Stimulated activated CD4-positive, alpha-beta T cell treated with anti-CD3 and anti-CD28 coated beads, Interleukin-4, amount 100 ng/mL, for 24 hours (primary cell): Measurements from ENCODE around the gene PRDX3.
"Not testable (repeated sequence)": the region's sequence is repeated elsewhere in the genome, so short reads cannot be mapped to it uniquely, and the experiment has no call there.

Experiments used
- DNase-seq: peaks from one replicate; pipeline ENCODE4 v3.0.0-alpha.2; 2020

Gene PRDX3

DNA sequence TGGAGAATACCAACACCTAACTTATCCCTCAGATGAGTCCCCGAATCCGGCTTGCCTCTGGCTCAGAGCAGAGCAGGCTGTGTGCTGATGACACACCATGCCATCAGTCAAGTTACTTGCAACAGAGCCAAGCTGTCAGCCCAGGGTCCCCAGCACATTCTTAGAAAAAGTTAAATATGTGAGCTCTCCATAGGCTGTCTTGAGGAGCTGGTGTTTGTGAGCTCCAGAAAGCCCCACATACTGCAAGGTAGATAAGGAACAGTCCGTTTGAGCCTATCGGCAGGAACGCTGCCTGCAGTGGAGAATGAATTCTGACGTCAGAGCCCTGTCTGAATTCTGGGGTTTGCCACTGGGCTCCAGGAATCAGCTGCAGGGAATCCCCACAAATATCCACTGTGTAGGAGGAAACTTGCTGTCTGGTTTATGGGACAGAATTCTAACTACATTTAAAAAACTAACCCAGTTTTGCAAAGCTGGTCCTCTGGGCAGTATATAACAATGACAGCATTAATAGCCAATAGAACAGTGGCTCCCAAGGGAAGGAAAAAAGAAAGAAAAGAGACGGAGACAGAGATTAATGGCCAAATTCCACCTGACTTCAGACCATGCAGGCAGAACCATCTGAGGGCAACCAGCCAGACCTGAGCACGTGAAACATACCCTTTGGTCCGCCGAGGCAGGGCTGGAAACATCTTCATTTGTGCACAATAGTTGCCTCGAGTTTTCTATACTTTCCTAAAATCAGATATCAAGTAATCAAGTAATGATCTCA lies 16.7 kb downstream of the PRDX3 start:
- no peak for DNase-seq

DNA sequence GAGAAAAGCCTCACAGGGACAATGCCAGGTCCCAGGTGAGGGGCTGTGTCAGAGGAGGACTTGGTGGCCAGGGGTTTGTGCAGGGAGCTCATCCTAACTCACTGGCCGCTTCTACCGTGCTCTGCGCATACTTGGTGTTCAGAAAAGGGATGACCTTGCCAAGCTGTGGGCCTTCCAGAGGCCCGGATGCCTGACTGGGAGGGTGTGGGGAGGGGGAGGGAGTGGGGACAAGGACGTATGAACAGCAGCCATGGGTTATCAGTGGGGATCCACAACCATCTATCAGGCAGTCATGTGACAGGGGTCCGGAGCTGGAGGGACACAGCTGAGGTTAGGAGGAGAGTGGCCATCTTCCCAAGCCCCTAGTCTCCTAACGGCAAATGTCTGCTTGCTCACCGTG lies 19.3 kb downstream of the PRDX3 start:
- no peak for DNase-seq

DNA sequence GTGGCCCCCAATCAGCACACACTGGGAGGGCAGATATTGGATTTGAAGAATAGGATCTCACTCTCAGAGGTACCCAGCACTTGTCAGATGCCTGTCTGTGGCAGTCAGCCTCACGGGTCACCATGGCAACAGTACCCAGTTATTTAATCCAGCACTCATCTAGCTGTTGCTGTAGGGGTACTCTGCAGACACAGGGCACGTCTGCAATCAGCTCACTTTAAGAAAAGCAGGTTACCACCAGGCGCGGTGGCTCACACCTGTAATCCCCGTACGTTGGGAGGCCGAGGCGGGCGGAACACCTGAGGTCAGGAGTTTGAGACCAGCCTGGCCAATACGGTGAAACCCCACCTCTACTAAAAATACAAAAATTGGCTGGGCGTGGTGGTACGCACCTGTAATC lies 25.0 kb downstream of the PRDX3 start:
- DNase-seq = no peak

DNA sequence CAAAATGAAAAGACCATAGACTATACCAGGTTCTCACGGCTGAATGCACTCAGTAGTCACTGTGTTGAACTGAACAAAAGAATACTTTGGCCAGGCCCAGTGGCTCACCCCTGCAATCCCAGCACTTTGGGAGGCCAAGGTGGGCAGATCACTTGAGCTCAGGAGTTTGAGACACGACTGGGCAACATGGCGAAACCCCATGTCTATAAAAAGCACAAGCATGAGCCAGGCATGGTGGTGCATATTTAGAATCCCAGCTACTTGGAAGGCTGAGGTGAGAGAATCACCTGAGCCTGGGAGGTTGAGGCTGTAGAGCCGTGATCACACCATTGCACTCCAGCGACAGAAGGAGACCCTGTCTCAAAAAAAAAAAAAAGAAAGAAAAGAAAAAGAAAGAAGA lies 25.6 kb downstream of the PRDX3 start:
- no peak for DNase-seq

DNA sequence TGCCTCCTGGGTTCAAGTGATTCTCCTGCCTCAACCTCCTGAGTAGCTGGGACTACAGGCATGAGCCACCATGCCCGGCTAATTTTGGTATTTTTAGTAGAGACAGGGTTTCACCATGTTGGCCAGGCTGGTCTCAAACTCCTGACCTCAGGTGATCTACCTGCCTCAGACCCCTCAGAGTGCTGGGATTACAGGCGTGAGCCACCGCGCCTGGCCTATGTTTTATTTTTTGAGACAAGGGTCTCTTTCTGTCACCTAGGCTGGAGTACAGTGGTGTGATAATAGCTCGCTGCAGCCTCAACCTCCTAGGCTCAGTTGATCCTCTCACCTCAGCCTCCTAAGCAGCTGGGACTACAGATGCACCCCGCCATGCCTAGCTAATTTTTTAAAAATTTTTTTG lies 27.0 kb downstream of the PRDX3 start:
- DNase-seq = not testable (repeated sequence)

DNA sequence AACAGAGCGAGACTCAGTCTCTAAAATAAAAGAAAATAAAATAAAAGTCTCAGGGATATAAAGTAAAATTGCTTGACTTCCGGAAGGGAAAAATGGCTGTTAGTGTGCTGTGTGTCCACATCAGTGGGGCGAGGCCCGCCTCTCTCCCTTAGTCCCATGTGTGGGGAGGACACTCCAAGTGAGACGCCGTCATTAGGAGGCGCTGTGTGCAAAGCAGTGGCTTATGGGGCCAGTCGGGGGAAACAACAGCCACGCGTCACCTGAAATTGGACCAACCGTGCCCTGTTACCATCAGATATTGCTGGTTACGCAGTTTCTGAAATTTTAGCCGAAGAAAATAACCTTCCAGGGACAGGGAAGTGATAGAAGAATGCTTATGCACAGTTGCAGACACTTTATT lies 28.9 kb downstream of the PRDX3 start:
- DNase-seq = no peak

DNA sequence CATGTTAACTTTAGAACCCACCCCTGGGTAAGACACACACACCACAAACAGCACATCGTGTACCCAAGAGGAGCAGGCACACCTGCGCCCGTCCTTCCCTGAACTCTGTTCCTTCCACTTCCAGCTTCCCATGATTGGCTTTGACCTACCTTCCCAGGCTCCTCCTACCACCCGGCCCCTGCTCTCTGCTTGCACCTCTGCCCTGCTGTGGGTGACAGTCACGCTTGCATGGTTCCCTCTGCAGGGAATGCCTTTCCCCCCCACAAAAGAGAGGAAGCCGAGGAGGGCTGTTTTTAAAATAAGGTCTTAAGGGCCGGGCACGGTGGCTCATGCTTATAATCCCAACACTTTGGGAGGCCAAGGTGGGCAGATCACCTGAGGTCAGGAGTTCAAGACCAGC lies 29.5 kb downstream of the PRDX3 start:
- no peak for DNase-seq

DNA sequence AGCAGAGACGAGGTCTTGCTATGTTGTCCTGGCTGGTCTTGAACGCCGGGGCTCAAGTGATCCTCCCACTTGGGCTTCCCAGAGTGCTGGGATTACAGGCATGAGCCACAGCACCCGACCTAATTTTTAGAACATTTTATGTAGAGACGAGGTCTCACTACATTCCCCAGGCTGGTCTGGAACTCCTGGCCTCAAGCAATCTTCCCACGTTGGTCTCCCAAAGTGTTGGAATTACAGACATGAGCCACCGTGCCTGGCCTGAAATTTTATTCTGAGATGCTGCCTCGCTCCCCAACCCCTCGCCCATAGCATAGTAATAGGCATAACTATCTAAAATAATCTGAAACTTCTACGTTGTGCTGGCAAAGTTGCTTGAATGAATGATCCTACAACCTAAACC lies 35.0 kb downstream of the PRDX3 start:
- DNase-seq = no peak

DNA sequence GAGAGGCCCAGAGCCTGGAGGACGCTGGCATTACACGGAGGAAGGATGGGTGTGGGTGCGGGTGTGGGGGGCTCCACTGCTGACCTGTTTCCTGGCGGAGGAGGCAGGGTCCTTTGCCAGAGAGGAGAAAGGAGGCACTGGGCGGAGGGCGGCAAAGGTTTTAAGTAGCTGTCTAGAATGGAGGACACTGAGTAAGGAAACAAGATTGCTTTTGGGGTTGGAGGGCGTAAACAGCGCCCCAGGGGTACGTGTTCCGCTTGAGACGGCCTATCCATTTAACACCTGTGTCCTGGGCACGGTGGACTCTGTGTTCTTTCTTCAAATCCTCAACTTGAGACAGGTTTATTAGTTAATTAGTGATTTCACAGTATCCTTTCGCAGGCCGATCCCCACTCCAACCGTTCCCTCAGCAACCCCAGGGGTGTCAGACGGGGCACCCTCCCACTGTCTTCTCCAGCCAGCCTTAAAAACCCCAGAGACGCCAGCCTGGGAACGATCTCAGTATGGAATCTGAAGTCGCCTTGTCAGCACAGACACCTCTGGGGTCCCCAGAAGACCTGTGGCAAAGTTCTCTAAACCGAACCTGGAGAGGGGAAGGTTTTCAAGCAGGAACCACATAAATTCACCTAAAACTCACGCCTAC lies 37.9 kb downstream of the PRDX3 start:
- no peak for DNase-seq

DNA sequence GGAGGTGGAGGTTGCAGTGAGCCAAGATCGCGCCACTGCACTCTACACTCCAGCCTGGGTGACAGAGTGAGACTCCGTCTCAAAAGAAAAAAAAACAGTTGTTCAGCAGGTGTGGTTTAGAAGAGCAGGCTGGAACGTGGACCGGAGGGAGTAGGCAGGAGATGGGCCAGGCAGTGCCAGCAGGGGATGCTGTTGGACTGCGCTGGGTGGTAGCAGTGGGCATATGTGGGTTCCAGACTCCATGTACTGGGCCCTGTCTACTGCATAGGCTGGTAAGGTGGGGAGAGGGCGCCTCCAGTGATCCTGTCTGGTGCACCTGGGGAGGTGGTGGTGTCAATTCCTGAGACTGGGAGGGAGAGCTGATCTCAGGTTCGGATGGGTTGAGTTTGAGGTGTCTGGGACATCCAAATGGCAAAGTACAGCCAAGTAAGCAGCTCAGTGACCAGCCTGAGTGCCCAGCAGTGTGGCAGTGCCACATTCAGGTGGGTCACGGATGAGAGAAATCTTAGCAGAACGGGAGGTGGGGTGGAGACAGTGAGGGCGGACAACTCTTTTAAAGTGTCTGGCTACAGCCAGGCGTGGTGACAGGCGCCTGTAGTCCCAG lies 39.0 kb downstream of the PRDX3 start:
- peak; percentile 46 for DNase-seq

DNA sequence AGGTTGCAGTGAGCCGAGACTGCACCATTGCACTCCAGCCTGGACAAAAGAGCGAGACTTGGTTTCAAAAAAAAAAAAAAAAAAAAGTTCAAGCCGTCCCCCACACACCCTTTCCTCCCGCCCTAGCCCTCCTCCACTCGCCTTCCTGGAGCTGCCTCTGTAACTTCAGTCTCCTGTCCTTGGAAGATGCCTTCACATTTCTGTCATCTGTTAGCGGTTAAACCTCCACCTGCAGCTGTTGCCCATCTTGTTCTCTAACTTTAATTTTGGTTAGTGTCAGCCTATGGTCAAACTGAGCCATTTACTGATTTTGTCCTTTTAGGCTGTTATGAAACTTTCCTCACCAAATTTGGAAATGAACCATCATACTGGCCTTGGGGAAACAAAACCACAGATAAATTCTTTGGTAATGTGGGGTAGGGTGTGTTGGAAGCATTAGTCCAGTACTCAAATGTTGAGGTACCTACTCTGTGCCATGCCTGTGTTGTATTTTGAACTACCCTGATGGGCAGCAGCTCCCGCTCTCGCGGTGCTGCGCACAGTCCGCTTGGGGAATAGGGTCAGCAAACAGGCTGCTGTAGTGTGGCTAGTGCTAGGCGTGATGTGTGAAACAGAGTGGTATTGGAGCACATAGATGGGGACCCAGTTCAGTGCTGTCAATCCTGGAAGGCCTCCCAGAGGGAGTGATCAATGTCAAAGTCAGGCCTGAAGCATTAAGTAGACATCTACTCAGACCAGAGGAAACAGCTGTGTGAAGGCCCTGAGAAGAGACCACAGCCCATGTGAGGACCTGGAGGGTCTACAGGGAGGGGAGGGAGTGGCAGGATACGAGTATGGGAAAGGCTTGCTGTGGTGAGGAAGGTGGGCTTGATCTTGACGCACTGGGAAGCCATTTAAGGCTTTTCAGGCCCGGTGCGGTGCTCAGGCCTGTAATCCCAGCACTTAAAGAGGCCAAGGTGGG lies 40.0 kb downstream of the PRDX3 start:
- no peak for DNase-seq

DNA sequence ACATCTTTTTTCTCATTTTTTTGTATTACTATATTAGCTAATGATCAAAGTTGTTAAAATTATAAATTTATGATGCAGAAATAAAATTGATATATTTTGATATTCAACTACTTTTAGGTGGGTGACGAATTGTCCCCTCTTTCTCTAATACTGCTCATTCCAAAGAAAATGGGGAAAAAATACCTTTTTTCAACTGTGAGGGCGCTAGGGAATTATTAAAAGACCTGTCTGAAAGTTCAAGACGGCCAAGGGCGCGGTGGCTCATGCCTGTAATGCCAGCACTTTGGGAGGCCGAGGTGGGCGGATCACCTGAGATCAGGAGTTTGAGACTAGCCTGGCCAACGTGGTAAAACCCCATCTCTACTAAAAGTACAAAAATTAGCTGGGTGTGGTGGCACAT lies 40.7 kb downstream of the PRDX3 start:
- DNase-seq = not testable (repeated sequence)

DNA sequence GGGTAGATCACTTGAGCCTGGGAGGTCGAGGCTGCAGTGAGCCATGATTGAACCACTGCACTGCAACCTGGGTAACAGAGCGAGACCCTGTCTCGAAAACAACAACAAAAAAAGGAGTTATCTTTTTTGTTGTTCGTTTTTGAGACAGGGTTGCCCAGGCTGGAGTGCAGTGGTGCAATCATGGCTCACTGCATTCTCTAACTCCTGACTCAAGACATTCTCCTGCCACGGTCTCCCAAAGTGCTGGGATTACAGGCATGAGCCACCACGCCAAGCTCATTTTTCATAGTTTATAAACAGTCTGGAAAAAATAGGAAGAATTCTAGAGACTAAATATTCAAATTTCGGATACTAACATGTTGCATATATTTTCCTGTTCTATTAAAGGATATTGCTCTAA lies 42.5 kb downstream of the PRDX3 start:
- DNase-seq = no peak

DNA sequence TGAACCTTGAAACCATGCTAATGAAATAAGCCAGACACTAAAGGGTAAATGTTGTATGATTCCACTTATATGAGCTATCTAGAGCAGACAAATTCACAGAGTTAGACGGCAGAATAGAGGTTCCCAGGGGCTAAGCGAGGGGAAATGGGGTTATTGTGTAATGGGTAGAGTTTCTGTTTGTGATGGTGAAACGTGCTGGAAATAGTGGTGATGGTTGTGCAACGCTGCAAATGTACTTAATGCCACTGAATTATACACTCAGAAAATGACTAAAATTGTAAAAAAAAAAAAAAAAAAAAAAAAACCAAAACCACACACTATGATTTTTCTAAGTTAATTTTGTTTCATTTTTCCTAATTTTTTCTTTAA lies 43.1 kb downstream of the PRDX3 start:
- no peak for DNase-seq

DNA sequence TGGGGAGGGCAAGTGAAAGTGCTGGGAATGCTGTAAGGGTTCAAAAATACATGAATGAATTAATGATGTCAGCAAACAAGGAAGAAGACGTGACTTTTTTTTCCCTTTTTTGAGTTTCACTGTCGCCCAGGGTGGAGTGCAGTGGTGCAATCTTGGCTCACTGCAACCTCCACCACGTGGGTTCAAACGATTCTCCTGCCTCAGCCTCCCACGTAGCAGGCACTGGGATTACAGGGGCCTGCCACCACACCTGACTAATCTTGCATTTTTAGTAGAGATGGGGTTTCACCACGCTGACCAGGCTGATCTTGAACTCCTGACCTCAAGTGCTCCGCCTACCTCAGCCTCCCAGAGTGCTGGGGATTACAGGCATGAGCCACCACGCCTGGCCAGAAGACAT lies 44.7 kb downstream of the PRDX3 start:
- peak; percentile 38 for DNase-seq

DNA sequence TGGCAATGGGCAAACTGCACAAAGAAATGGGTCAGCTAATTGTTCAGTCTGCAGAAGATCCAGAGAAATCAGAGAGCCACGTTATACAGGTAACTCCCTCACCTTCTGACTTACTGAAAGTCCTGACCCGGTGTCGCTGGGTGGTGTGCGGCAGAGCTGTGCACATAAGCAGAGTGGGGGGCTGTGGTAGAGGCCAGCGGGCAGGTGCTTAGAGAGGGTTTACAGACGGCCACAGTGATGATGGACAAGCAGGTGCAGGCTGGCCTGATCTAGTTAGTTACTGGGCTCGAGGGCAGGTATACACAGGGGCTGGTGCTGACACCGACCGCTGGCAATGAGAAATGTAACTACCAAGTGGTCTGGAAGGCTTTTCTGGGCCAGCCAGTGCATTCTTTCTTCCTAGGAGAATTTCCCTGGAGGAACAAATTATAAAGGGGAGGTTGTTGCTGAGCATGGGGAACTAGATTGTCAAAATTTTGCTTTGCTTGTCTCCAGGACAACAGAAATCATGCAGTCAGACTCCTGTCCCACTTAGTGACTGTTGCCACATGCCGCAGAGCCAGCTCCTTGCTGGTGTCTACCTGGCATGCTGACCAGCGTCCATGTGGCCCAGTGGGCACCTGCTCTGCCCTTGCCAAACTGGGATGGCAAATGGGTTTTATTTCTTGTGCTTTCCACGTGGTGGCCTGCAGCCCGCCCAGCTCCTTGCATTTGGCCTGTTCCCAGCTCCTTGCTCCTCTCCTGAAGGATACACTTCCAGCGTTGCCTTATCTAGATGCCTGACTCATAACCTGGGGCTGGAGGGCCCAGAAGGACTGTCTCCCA lies 45.9 kb downstream of the PRDX3 start:
- no peak for DNase-seq

DNA sequence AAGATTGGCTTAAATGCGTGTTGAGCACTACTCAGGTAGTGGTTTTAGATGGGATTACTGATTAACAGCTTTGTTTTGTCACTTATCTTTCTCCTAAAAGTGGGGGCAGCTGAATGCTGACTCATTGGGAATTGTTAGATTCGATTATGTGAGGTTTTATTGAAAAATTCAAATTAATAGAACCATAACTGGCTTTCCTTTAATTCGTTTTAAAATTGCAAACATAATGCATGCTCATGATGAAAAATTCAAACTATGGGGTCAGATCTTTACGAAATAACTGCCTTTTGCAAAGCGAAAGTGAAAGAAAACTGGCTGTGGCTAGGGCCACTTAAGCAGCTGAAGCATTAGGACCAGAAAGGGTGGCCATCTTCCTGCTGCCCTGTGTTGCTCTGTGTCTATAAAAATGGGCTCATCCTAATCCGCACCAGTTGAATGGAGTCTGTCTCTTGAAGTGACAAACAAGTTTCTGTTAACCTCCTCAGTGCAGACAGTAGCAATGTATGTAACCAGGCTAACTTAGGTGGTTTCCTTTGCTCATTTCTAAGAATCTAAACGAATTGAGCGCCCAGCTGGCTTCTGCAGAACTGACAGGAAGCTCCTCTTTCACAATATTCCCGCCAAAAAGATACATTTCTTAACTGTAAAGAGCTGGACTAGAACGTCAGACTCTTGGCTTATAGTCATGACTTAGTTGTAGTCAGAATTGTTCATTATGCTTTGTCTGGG lies 46.9 kb downstream of the PRDX3 start:
- peak; percentile 45 for DNase-seq

DNA sequence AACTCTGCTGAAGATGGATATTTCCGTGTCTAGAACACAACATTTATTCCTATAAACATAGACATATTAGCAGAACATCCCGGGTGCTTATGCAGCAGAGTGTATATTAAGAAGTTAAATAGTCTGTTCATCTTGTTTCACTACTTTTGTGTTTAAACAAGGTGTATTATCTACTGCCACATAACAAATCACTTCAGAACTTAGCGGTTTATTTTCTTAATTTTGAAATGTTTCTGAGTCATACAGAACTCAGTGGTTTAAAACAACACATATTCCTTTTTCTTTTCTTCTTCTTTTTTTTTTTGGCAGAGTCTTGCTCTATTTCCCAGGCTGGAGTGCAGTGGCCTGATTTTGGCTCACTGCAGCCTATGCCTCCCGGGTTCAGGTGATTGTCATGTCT lies 48.9 kb downstream of the PRDX3 start:
- no peak for DNase-seq

DNA sequence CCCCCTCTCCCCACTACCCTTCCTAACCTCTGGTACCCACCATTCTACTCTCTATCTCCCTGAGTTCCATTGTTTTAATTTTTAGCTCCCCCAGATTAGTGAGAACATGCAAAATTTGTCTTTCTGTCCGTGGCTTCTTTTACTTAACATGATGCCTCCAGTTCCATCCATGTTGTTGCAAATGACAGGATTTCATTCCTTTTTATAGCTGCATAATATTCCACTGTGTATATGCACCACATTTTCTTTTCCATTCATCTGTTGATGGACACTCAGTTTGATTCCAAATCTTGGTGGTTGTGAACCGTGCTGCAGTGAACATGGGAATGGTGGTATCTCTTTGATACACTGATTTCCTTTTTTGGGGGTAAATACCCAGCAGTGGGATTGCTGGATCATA lies 52.7 kb downstream of the PRDX3 start:
- no peak for DNase-seq

DNA sequence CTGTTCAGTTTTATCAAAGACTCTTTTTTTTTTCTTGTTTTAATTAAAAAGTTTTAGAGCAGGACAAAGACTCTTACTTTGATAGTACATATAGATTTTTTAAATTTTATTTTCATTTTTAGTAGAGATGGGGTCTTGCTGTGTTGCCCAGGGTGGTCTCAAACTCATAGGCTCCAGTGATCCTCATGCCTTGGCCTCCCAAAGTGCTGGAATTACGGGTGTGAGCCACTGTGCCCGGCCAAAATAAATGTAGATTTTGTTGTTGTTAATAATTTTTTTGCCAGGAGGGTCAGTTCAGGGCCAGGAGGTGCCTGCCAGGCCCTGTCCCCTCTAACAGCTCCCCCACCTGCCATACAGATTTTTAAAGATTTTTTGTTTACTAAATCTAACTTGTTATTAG lies 57.7 kb downstream of the PRDX3 start:
- no peak for DNase-seq

DNA sequence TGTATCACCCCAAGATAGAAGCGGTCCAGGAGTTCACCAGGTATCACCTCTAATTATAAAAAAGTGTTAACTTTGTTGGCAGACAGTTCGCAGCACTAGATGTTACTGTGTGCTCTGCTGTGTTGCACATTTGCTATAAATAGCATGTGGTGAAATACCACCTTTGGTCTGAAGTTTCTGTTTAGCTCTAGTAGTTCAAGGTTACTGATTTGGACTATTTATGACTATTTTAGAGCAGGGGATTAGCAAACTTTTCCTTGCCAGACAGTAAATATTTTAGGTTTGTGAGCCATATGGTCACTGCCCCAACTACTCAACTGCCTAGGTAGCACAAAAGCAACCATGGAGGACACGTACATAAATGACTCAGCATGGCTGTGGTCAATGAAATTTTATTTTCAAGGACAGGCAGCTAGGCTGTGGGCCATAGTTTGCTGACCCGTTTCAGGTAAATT lies 58.2 kb downstream of the PRDX3 start:
- DNase-seq = no peak

DNA sequence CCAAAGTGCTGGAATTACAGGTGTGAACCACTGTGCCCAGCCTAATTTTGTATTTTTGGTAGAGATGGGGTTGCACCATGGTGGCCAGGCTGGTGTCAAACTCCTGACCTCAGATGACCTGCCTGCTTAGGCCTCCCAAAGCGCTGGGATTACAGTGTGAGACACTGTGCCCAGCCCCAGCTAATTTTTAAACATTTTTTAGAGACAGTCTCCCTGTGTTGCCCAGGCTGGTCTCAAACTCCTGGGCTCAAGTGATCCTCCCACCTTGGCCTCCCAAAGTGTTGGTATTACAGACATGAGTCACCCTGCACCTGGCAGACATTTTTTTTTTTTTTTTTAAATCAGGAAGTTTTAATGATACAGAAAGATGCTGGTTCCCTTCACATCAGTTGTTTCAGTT lies 59.2 kb downstream of the PRDX3 start:
- DNase-seq = no peak
